Peyer's patch (tissue), 4 donors: Measurements from ENCODE around the gene RREB1.

Experiments
- CTCF ChIP-seq, 6 experiments: fragments of 450-650 bp in 4 of 6; fragments of 200-600 bp in 2 of 6; sonication (generic) in 1 of 6; IDR thresholded peaks; one replicate each; pipeline ENCODE4 v1.5.1; 2017 to 2019; ENCODE audit warnings: antibody characterized with exemption in 6 of 6, mild to moderate bottlenecking in 3 of 6, moderate library complexity in 1 of 6
- POLR2A ChIP-seq, 2 donors: fragments of 450-650 bp; IDR thresholded peaks; one replicate each; pipeline ENCODE4 v1.5.1; 2017; ENCODE audit warnings: antibody characterized with exemption in 2 of 2, mild to moderate bottlenecking in 2 of 2, moderate library complexity in 2 of 2

- TF ChIP-seq POLR2A (IDR thresholded peaks at IDR 0.05) = no peak
- TF ChIP-seq CTCF (IDR thresholded peaks at IDR 0.05) = no peak
Measured at GRCh38 chr6:7121700-7122241, 14.0 kb downstream of the RREB1 start.
